Mucosa of rectum (tissue), 2 donors: Measurements from ENCODE around the gene RASSF1.
"Not testable (repeated sequence)": the region's sequence is repeated elsewhere in the genome, so short reads cannot be mapped to it uniquely, and the experiment has no call there.

Experiments
- H3K27ac ChIP-seq, 2 donors: one replicate each; pipeline ENCODE4 v1.7.0; 2013; ENCODE audit warnings: inconsistent platforms in 2 of 2, low read depth in 2 of 2, low read length in 2 of 2
- H3K27me3 ChIP-seq, 2 donors: one replicate each; pipeline ENCODE4 v1.7.0; 2013; ENCODE audit warnings: low read length in 2 of 2; ENCODE audit not compliant: control insufficient read depth in 2 of 2, insufficient read depth in 2 of 2
- H3K36me3 ChIP-seq, 2 donors: one replicate each; pipeline ENCODE4 v1.7.0; 2013; ENCODE audit warnings: low read length in 2 of 2; ENCODE audit not compliant: control insufficient read depth in 2 of 2, insufficient read depth in 2 of 2
- H3K4me1 ChIP-seq, 2 donors: one replicate each; pipeline ENCODE4 v1.7.0; 2013; ENCODE audit warnings: low read length in 2 of 2, mild to moderate bottlenecking in 1 of 2; ENCODE audit not compliant: control insufficient read depth in 2 of 2, insufficient read depth in 2 of 2
- H3K4me3 ChIP-seq, 2 donors: one replicate each; pipeline ENCODE4 v1.7.0; 2013; ENCODE audit warnings: low read length in 2 of 2
- H3K9ac ChIP-seq, 2 donors: one replicate each; pipeline ENCODE4 v1.7.0; 2013; ENCODE audit warnings: low read length in 2 of 2, low read depth in 1 of 2, mild to moderate bottlenecking in 1 of 2
- H3K9me3 ChIP-seq, 2 donors: one replicate each; pipeline ENCODE4 v1.7.0; 2013; ENCODE audit warnings: low read length in 2 of 2; ENCODE audit not compliant: control insufficient read depth in 2 of 2
- donor health status: healthy.
- donor health status: Normal muscosa, but diverticular disease.

RASSF1 gene

DNA sequence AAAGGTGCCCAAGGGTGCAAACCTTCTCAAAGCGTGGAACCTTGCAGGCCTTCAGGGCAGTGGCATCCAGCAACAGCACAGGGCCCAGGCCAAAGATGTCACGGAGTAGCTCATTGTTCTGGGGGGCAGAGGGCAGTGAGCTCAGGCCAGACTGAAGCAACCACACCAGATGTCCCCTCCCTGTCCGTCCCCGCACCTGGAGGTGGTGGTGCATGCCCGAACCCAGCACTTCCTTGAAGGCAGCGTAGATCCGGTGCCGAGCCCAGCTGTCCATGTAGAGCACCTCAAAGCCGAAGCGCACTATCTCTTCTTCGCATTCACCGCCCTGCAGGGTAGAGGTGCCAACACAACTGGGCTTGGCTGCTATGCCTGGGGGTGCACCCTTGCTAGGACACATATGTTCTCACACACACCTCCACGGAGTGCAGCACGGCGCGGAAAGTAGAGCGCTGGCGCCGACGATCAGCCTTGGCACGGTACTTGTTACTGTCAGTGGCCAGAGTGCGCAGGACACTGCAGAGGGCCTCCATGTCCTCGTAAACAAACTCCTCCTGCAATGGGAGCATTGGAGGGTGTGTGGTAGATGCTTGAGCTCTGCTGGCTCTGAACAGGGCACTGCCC is 52.1 kb downstream of the RASSF1 start:
- no peaks in the 10 kb centered on the region for H3K9me3 ChIP-seq

DNA sequence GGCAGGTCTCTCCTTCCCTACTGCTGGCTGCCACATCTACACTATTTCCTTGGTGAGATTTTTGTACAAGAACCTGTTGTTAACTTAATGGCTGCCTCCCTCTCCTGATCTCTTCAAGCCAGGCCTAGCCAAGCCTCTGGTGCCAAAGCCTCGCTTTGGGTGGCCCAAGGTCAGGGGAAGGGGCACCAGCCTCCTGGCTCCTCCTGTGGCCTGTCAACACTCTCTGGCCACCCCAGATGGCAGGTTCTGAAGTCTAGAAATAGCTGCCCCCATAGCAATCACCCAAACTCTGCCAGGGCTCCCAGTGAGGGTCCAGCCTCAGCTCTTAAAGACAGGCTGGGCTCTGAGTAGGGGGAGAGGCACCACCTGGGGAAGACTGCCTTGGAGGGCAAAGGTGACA is 53.4 kb downstream of the RASSF1 start:
- no peak overlapping the region for H3K9ac ChIP-seq
- H3K9me3 ChIP-seq, result no peaks in the 10 kb centered on the region
- no peaks in the 10 kb centered on the region for H3K27me3 ChIP-seq
- no peak overlapping the region for H3K4me3 ChIP-seq
- H3K4me1 ChIP-seq, result peaks cover 13 to 16% of the 10 kb centered on the region in 2 donors
- no peak overlapping the region for H3K27ac ChIP-seq
- H3K36me3 ChIP-seq, result peaks cover 36% of the 10 kb centered on the region in 2 donors

More for the DNA sequence above, 52.1 kb downstream of the RASSF1 start:
- no peak overlapping the region for H3K9ac ChIP-seq
- H3K27ac ChIP-seq, result no peak overlapping the region
- no peaks in the 10 kb centered on the region for H3K27me3 ChIP-seq
- H3K36me3 ChIP-seq, result peaks cover 36% of the 10 kb centered on the region in 2 donors
- peaks cover 19 to 23% of the 10 kb centered on the region in 2 donors for H3K4me1 ChIP-seq
- H3K4me3 ChIP-seq, result no peak overlapping the region

GRCh38 chr3:50286322-50287227 is 54.1 kb downstream of the RASSF1 start:
- Histone ChIP-seq H3K27ac (no peak overlapping the region), H3K4me3 (no peak overlapping the region), H3K9me3 (no peaks in the 10 kb centered on the region), H3K4me1 (peaks cover 11 to 13% of the 10 kb centered on the region in 2 donors), H3K9ac (no peak overlapping the region), H3K36me3 (peaks cover 36% of the 10 kb centered on the region in 2 donors), H3K27me3 (no peaks in the 10 kb centered on the region)

DNA sequence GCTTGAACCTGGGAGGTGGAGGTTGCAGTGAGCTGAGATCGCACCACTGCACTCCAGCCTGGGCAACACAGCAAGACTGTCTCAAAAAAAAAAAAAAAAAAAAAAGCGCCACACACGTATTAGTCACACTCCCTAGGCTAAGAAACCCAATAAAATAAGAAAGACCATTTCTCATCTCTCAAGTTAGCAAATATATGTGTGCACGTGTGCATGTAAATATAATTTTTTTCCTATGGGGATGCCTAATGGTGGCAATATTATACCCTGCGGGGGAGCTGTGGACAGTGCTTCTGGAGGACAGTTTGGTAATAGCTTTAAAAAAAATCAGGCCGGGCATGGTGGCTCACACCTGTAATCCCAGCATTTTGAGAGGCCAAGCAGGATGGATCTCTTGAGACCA is 56.5 kb downstream of the RASSF1 start:
- not testable (repeated sequence) for H3K27ac ChIP-seq, H3K27me3 ChIP-seq, H3K9me3 ChIP-seq, H3K4me3 ChIP-seq, H3K9ac ChIP-seq, H3K4me1 ChIP-seq
- peaks cover 24 to 25% of the 10 kb centered on the region in 2 donors for H3K36me3 ChIP-seq
